22Rv1 (cell line): ENCODE data around the gene ATP5PO.

Experiments
- H3K27ac ChIP-seq: fragments of 450-650 bp; 2 replicates; pipeline ENCODE4 v1.5.1; 2017
- CTCF ChIP-seq: fragments of 450-650 bp; IDR thresholded peaks from 2 replicates; pipeline ENCODE4 v1.5.1; 2017; ENCODE audit warnings: mild to moderate bottlenecking
- ZFX ChIP-seq: fragments of 450-650 bp; IDR thresholded peaks from 2 replicates; pipeline ENCODE4 v1.6.1; 2017; ENCODE audit warnings: antibody characterized with exemption, borderline replicate concordance

ATP5PO gene

GRCh38 chr21:33915368-33916199 lies at the start of gene ATP5PO:
Gene ATP5PO (minus strand): TSS chr21:33915804. CDS start chr21:33915763, 41 bp downstream.
- no peak for TF ChIP-seq ZFX
- H3K27ac ChIP-seq, result peak within 1 kb of the TSS; percentile 65

GRCh38 chr21:33964706-33965325 lies 49.2 kb upstream of the ATP5PO start:
- TF ChIP-seq ZFX, result no peak
- TF ChIP-seq CTCF, result no peak

GRCh38 chr21:33963848-33964555 lies 48.4 kb upstream of the ATP5PO start:
- H3K27ac ChIP-seq, result no peak overlapping the region
- TF ChIP-seq ZFX (no peak), CTCF (no peak)

More at GRCh38 chr21:33964706-33965325, 49.2 kb upstream of the ATP5PO start:
- no peak overlapping the region for H3K27ac ChIP-seq

GRCh38 chr21:33962290-33962689 lies 46.7 kb upstream of the ATP5PO start:
- TF ChIP-seq CTCF (no peak), ZFX (no peak)
- no peak overlapping the region for H3K27ac ChIP-seq

- H3K27ac ChIP-seq, result no peak overlapping the region
- no peak for TF ChIP-seq CTCF
- no peak for TF ChIP-seq ZFX
Observed at GRCh38 chr21:33961061-33961460, 45.5 kb upstream of the ATP5PO start.

GRCh38 chr21:33959680-33960079 lies 44.1 kb upstream of the ATP5PO start:
- no peak overlapping the region for H3K27ac ChIP-seq
- TF ChIP-seq CTCF (no peak), ZFX (no peak)

GRCh38 chr21:33954395-33954794 lies 38.8 kb upstream of the ATP5PO start:
- TF ChIP-seq CTCF, result no peak
- no peak for TF ChIP-seq ZFX
- H3K27ac ChIP-seq, result no peak overlapping the region
